HG03175 (cell line): ENCODE results near the gene CDHR3.

Experiments used
- ATAC-seq: cut with Tn5 transposase; IDR thresholded peaks from one replicate; pipeline ENCODE4 v1.9.1; 2021; ENCODE audit warnings: mild to moderate bottlenecking, moderate library complexity; ENCODE audit not compliant: unreplicated experiment

The CDHR3 gene

DNA sequence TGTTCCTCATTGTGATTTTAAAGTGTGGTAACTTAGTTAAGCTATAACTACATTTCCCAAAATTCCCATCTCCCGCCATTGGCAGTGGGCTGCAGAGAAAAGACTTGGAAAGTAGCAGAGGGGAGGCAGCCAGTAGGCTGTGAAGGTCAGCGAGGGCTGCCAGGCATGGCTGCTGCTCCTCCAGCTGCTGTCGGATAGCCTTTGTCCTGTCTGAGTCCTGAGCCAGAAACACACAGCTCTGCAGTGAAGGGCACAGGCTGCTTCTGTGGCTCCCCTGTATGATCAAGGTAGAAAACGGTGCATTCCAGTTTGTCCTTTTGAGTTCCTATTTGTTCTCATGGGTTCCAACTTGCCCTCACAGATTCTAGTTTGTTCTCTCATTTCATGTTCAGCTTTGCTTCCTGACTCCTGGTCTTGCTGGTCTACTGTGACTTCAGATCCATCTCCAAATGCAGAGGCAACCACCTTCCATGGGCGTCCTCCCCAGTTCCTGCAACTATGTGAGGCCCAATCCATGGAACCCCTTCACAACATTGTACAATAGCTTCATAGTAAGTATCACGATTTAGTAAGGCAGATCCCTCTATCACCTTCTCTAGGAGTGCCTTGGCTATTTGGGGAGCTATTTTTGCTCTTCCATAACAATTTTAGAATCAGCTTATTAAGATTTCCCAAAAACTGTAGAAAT is 117.4 kb downstream of the CDHR3 start:
- no peak for ATAC-seq

DNA sequence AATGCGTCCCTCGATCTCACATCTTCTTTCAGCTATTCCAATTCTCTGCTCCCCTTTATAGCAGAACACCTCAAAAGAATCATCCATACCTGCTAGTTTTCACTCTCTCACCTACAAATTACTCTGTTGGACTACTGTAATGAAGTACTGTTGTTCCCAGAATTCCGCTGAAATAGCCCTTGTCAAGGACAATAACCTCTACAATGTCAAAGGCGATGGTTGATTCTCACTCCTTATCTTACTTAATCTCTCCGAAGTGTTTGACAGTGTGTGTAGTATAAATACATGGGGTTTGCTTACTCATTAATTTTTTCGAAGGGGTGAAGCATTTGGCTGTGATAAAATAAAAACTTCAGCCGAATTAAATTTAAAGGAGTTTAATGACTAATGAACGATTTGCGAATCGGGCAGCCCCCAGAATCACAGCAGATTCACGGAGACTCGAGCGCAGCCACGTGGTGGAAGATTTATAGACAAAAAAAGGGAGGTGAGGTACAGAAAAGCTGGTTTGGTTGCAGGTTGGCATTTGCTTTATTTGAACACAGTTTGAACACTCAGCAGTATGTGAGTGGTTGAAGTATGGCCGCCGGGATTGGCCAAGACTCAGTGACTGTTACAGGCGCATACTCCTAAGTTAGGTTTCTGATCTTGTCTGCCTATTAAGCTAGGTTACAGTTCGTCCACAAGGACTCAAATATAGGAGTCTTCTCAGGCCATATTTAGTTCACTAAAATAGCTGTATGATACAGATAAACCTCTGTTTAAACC is 119.2 kb downstream of the CDHR3 start:
- ATAC-seq, result no peak
